ENCODE data around the gene KLRG1.

DNA sequence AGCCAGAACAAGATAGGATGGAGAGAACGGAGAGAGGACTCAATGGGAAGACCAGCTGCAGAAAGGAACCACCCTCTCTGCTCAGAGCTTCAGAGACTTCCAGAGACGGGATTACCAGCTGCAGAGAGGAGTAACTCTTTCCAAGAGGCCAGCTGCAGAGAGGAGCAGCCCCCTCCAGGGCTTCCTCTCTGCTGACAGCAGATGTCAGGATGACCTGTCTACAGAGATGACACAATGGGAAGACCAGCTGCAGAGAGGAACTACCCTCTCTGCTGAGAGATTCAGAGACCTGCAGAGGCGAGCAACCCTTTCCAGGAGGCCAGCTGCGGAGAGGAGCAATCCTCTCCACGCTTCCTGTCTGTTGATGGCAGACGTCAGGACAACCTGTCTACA lies 61.8 kb downstream of the KLRG1 start:
- TF ChIP-seq TCF4 (CRISPR knock-in tag; IDR thresholded peaks at IDR 0.05; ENCODE audit: borderline replicate concordance) (no peak), ESRRG (CRISPR knock-in tag; IDR thresholded peaks at IDR 0.05) (no peak)

Data from SK-N-SH treated with all-trans-retinoic acid at 6 μM for 48 hours (cell line).